Neural progenitor cell (in vitro differentiated cells): Measurements from ENCODE around the gene SPTSSA.

Experiments used
- EZH2 ChIP-seq: fragments of 200-600 bp; sonication (generic); IDR thresholded peaks from 2 replicates; pipeline ENCODE4 v1.6.1; 2017; ENCODE audit warnings: antibody characterized with exemption, mild to moderate bottlenecking, moderate library complexity
- EZH2phosphoT487 ChIP-seq: fragments of 200-600 bp; sonication (generic); IDR thresholded peaks from 2 replicates; pipeline ENCODE4 v1.6.1; 2017; ENCODE audit warnings: antibody characterized with exemption
- TF ChIP-seq, protein P1 (sequence below): fragments of 200-600 bp; sonication (generic); IDR thresholded peaks from 2 replicates; pipeline ENCODE4 v1.5.1; 2017; ENCODE audit warnings: antibody characterized with exemption, mild to moderate bottlenecking

DNA sequence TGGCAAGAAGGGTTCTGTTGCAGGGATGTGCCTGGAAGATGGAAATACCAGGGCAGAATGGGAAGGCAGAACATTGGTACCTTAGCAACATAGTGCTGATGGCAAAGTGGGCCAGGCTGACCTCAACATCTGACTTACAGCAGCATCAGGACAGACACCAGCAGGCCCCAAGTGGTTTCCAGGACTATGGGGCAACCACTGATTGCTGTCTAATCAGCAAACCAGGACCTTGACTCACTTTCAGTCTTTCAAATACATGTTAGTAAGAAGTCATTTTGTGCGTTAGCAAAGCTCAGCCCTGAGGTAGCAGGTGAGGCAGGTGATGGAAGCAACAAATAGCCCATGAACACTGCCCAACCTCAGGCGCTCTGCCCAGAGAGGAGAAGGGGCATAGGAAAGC is 4.7 kb upstream of the SPTSSA start:
- TF ChIP-seq, protein P1, sequence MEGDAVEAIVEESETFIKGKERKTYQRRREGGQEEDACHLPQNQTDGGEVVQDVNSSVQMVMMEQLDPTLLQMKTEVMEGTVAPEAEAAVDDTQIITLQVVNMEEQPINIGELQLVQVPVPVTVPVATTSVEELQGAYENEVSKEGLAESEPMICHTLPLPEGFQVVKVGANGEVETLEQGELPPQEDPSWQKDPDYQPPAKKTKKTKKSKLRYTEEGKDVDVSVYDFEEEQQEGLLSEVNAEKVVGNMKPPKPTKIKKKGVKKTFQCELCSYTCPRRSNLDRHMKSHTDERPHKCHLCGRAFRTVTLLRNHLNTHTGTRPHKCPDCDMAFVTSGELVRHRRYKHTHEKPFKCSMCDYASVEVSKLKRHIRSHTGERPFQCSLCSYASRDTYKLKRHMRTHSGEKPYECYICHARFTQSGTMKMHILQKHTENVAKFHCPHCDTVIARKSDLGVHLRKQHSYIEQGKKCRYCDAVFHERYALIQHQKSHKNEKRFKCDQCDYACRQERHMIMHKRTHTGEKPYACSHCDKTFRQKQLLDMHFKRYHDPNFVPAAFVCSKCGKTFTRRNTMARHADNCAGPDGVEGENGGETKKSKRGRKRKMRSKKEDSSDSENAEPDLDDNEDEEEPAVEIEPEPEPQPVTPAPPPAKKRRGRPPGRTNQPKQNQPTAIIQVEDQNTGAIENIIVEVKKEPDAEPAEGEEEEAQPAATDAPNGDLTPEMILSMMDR, result no peak
- no peak for TF ChIP-seq EZH2phosphoT487
- TF ChIP-seq EZH2, result no peak
